Osteocyte (in vitro differentiated cells): ENCODE data around the gene CAVIN2. TPM values are rescaled to one million over a fixed set of nuclear protein-coding genes. Genes with fewer than 3 reads are reported as not detected.

Experiments used
- total RNA-seq: library from RNA; stranded (reverse); gene quantifications from 2 replicates; pipeline ENCODE4 v1.2.1, GENCODE V29; 2021

CAVIN2 gene
- total RNA-seq, 1 donor from 2014 or later = 5.3 TPM

Other genes starting within 250 kb of the CAVIN2 start
- 10.6 and 12.2 TPM in 2 replicates for gene NABP1, start 169.0 kb downstream of the CAVIN2 start, total RNA-seq